Activated naive CD4-positive, alpha-beta T cell treated with Interleukin-2 at 50 U/mL for 16 hours (primary cell): ENCODE results near the gene TMEM156.
"Not testable (repeated sequence)": the region's sequence is repeated elsewhere in the genome, so short reads cannot be mapped to it uniquely, and the experiment has no call there.

Experiments used
- DNase-seq: peaks from one replicate; pipeline ENCODE4 v3.0.0-alpha.2; 2020

The TMEM156 gene

DNA sequence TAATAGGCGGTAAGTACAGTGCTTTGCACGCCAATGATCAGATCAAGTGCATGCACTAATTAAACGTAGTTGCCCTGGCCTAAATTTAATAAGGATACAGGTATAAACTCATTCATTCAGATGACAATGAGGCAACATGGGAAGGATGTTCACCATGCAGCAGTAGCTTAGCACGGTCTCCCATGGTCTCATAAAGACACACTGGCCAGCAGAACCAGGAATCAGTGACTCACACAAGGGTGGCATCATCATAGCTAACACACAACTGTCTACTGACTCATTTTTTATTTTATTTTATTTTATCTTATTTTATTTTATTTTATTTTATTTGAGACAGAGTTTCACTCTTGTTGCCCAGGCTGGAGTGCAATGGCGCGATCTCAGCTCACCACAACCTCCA, 42.7 kb downstream of the TMEM156 start:
- DNase-seq, result no peak

DNA sequence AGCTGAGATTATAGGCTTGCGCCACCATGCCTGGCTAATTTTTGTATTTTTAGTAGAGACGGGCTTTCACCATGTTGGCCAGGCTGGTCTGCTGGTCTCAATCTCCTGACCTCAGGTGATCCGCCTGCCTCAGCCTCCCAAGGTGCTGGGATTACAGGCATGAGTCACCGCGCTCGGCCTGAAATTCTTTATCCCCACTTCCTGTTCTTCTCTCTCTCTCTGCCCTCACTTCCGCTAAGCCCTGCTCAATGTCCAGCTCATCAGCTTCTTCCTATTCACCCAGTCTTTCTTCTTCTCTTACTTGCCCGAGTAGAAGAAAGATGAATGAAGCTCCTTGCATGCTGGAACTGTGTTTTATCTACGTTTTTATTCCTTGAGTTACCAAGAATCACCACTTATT, 43.9 kb downstream of the TMEM156 start:
- DNase-seq, result not testable (repeated sequence)

DNA sequence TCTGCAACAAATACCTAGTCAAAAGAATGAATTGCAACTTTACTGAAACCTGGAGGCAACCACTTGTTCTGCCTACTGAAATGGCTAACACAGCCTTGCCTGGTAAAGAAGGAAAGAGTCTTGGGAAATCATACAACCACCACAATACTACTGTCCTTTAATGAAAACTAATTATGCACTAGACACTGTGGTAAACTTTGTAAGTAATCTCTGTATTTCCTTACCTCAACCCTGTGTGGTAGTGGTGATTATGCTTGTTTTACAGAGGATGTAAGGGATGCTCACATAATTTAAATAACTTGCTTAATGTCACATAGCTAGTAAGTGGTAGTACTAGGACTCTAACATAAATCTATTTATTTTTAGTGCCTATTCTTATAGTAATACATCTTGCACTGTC, 44.7 kb downstream of the TMEM156 start:
- no peak for DNase-seq

DNA sequence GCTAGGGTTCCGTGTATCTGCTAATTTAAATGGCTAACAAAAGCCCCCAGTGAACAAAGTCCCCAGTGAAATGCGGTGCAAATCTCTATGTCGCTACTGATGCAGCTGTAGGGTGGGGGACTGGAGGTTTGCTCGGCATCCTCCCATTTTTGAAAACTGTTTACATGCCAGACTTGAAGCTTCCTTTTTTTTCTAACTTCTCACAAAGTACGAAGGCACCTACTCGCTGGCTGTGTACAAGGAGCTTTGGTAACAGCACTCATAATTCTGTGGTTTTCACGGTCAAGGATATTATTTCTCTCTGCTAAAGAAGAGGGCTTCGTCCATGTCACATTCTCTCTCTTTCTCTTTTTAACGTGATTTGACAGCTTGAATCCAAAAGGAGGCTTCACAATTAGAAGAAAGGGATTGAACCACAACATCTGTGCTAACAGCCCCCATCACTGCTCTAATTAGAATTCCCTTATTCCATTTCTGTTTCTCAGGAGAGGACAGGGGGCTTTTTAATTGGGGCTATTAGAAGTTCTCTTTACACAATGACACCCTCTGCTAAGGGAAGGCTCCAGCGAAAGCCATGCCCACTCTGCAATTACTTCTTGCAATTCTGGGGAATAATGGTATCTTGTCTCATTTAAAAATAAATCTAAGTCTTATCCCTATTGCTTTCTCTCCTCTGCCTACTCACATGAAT, 46.7 kb downstream of the TMEM156 start:
- no peak for DNase-seq

DNA sequence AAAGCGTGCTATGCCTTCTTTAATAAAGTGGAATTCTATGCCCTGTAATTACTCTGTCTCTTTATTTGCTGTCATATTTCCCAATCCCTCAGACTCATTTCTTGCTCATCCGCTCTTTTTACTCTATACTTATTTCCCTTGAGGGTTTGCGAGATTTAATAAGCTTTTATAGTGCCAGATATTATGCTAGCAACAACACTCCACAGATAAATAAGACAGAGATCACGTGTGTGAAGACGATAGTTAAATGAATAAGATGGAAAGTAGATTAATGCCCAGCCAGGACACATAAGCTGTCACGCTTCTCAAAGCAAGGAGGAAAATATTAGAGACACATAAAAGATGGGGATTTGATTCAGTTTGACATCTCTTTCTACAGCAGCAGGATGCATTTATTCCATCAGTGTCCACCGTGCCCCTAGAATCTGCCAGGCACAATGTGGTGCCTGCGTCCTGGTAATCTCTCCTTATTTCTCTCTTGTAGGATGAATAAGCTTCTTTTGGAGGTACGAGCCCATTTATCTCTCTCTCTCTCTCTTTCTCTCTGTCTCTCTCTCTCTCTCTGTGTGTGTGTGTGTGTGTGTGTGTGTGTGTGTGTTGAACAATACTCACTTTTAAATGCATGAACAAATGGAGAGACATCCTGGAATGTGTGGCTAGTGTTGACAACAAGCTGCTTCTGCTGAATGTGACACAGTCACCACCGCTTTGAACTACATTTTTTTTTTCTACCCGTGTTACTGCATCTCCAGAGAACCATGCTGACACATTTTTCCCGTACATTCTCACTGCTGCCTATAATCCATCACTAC, 48.2 kb downstream of the TMEM156 start:
- no peak for DNase-seq

DNA sequence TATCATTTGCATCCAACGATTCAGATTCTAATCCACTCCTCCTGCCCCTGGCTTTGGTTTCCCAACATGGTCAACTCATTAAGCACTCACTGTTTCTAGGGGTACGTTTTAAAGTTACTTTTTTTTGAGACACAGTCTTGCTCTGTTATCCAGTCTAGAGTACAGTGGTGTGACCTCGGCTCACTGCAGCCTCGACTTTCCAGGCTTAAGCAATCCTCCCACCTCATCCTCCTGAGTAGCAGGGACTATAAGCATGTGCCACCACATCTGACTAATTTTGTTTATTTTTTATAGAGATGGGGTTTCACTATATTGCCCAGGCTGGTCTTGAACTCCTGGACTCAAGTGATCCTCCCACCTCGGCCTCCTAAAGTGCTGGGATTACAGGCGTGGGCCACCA, 48.9 kb downstream of the TMEM156 start:
- no peak for DNase-seq

GRCh38 chr4:38982361-38983095, 49.7 kb downstream of the TMEM156 start:
- no peak for DNase-seq

DNA sequence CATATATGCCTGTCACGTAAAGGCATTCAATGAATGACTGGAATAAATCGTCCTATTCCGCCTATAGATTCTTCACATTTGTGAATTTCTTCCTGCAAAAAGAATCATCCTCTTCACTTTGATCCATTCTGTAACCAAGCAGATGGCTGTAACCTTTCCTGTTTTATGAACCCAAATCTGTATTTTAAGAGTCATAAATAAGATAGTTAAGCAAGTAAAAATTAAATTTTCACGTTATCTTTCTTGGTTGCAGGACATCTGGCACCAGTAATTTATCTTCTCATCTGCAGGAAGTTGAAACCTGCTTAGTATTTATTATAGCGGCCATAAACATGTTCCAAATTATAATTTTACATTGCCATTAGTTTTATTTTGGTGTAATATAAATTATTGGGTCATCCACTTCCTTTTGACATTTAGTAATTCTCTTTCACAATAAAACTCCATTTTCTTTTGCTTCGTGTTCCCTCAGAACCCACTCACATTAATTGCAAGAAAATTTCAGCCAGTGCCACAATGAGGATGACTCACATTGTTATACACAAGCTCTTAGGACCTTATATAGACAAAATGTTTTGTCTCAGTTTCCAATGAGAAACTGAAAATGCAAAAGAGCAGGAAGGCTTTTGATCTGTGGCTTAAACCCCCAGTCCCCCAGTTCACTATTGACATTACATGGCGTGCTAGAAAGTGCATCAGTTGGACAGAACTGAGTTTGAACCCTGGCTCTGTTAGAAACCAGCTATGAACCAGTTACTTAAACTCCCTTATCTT, 51.1 kb downstream of the TMEM156 start:
- no peak for DNase-seq

DNA sequence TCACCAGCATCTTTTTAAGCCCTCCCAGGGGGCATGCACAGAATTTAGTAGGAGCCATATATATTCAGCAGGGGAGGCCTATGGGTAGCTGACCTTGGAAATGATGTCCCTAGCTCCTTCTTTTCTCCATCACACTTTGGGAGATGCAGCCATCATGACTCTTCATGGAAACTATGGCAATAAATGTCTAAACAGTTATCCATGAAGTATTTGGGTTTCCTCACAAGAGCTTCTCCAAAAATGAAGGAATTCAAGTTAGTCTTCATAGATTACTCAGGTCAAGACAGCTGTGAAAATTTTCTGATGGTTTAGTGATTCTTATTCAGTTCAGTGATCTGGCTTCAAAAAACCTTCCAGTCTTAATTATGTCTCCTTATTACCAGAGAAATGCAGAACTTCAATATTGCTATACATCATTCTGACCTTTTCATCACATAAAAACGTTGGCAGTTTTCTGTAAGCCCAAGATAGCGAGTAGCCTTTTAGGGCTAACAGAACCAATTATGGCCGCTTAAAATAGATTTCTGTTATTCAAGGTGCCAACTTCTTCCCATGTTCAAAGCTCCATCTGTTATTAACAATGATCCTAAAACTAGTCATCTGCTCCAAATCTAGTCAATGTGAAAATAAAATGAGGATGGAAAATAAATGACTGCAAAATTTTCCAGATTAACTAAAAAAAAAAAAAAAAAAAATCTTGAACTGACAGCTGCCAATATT, 52.5 kb downstream of the TMEM156 start:
- no peak for DNase-seq

DNA sequence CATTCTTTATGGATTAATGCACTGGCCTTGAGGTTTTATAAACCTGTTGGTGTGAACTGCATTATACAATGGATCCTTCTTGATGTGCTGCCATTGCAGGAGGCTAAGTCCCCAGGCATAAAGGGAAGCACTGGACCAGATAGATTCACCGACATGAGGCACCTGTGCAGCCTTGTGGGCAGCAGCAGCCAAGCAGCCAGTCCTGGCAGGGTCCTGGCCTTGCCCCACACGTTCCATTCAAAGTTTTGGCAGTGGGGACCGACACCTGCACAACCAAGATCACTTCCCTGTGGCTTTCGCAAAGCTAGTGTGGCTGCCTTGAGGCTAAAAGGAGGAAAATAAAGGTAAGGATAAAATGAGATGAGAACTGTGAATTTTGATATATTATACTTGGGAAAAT, 53.1 kb downstream of the TMEM156 start:
- DNase-seq, result no peak

DNA sequence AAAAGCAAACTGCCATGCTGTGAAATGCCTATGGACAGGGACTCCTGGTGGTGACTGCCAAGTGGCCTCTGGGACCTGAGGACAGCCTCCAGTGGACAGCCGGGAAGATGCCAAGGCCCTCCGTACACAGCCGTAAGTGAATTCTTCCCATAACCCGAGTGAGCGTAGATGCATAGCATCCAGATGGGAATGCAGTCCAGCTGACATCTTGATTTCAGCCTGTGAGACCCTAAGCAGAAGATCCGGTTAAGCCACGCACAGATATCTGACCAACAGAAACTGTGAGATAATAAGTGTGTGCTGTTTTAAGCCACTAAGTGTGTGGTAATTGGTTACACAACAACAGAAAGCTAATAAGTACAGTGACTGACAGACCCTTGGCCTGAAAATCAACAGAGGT, 55.9 kb downstream of the TMEM156 start:
- DNase-seq, result no peak

GRCh38 chr4:38968668-38969067, 63.5 kb downstream of the TMEM156 start:
- DNase-seq, result no peak

- no peak for DNase-seq
Observed at GRCh38 chr4:38967260-38968095, 64.7 kb downstream of the TMEM156 start.

GRCh38 chr4:38965866-38966265, 66.3 kb downstream of the TMEM156 start:
- no peak for DNase-seq

GRCh38 chr4:38964942-38965775, 67.0 kb downstream of the TMEM156 start:
- no peak for DNase-seq

GRCh38 chr4:38959248-38959647, 73.0 kb downstream of the TMEM156 start:
- DNase-seq, result not testable (repeated sequence)

DNA sequence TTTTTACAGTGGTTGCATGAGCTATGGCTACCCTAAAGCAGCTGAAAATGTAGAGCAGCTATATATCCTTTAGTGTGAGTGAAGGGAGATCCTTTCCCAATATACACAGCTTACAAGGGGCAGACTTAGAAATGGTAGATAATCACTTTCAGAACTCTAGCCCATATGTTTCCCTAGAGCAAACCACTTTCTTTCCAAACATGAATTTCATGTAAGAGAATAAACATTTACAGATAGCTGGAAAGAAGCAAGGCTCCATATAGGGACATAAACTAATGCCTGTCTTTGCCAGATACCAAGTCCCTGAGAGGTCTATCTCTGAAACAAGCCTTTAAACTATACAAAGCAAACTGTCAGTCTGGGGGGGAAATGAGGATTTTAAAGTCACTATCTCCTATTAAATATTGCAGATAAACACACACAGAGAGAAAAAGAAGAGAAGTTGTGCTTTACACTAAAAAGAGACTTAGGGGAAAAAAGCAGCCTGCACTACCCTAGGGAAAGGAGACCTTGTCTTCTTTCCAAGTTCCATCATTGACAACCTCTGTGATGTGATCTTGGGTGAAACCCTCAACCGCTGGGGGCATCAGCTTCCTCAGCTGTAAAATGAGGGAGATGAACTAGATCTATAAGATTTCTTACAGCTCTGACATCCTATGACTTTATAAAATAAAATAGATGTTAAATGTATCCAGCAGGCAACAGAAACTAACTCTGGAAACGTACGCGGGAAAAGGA, 73.6 kb downstream of the TMEM156 start:
- DNase-seq, result no peak

DNA sequence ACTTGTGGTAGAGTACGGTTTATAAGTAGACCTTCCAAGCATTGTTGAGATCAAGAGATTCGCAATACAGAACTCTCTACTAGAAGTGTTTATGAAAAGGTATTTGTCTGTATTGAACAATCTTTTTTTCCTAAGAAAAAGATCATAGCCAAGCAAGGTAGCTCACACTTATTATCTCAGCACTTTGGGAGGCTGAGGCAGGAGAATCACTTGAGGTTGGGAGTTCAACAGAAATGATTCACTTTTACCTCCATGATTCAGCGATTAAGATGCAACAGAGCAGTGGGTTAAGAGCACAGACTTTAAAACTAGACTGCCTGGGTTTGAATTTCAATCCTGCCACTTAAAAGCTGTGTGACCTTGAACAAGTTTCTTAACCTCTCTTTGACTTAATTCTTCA, 74.3 kb downstream of the TMEM156 start:
- no peak for DNase-seq

DNA sequence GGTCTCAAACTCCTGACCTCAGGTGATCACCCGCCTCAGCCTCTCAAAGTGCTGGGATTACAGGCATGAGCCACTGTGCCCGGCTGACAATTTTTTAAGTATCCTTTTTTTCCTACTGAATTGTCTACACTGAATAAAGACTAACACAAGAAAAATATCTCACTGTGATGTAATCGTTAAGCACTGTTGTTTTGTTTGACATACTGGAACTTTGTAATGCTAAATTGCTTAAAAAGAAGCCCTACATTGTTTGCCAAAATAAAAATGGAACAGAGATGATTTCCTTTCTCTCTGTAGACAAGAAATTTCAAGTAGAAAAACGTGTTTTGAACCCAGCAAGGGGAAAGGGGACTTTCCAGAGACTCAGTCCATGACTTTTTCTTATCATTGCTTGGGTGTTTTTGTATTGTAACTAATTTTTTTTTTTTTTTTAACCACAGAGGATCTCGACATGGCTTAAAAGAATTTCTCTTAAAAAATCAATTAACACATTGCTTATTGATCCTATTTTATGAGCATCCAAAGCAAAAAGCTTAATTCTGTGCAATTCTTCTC, 74.9 kb downstream of the TMEM156 start:
- no peak for DNase-seq
